ENCODE data around the gene SEMA6B.

Gene SEMA6B

DNA sequence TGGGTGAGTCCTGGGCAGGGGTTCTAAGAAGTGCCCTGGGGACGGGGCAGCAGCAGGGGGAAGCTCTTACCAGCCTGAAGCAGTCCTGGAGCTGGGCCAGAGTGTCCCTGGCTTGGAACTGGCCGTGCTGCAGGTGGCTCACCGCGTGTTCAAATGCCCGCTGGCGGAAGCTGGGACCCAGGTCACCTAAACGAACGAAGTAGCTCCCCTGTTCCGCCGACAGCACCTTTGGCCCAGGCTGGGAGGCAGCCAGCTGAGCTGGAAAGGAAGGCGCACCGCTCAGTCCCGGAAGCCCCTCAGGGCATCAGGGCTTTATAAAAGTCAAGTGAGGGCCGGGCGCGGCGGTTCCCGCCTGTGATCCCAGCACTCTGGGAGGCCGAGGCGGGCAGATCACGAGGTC lies 50.8 kb downstream of the SEMA6B start:
- peaks cover 10% of the 10 kb centered on the region for H3K36me3 ChIP-seq (replicated peaks; ENCODE audit: low read depth, low read length)
- H3K27me3 ChIP-seq (ENCODE audit: low read depth, low read length), result no peaks in the 10 kb centered on the region
- no peak for TF ChIP-seq EZH2phosphoT487 (IDR thresholded peaks at IDR 0.05; ENCODE audit: low read depth)
- TF ChIP-seq, protein P1, sequence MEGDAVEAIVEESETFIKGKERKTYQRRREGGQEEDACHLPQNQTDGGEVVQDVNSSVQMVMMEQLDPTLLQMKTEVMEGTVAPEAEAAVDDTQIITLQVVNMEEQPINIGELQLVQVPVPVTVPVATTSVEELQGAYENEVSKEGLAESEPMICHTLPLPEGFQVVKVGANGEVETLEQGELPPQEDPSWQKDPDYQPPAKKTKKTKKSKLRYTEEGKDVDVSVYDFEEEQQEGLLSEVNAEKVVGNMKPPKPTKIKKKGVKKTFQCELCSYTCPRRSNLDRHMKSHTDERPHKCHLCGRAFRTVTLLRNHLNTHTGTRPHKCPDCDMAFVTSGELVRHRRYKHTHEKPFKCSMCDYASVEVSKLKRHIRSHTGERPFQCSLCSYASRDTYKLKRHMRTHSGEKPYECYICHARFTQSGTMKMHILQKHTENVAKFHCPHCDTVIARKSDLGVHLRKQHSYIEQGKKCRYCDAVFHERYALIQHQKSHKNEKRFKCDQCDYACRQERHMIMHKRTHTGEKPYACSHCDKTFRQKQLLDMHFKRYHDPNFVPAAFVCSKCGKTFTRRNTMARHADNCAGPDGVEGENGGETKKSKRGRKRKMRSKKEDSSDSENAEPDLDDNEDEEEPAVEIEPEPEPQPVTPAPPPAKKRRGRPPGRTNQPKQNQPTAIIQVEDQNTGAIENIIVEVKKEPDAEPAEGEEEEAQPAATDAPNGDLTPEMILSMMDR (IDR thresholded peaks at IDR 0.05; ENCODE audit: low read depth, low read length), result no peak
- H2AFZ ChIP-seq (ENCODE audit: low read depth, low read length), result no peak overlapping the region
- H3K4me1 ChIP-seq (ENCODE audit: low read length), result no peaks in the 10 kb centered on the region
- H3K4me3 ChIP-seq (ENCODE audit: low read length), result no peak overlapping the region
- H3K79me2 ChIP-seq (ENCODE audit: low read length), result no peaks in the 10 kb centered on the region
- no peak overlapping the region for H3K27ac ChIP-seq (ENCODE audit: low read length)
- H3K4me2 ChIP-seq (ENCODE audit: low read length), result no peak overlapping the region
- H3K9ac ChIP-seq (ENCODE audit: low read length), result no peak overlapping the region
- H3K9me3 ChIP-seq (ENCODE audit: insufficient read depth, low read length), result no peaks in the 10 kb centered on the region
- H4K20me1 ChIP-seq (ENCODE audit: insufficient read depth, low read length), result 0 out of 2 replicates have a peak, but pooled peaks cover 3% of the 10 kb centered on the region

DNA sequence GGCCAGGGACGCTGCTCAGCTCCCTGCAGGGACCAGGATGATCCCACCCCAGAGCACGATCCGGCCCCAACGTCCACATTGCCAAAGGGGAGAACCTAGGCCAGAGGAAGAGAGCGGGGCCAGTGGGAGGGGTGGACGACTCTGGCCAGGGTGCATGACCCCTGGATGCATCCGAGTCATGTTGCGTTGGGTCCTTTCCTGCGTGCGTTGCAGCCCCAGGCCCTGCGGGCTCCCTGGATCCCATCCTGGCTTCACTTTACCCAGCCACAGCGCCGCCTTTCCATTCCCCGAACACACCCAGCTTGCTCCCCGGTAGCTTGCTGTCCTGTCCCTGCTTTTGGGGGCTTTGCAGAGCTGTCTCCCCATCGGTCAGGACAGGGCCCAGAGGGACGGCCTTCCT lies 51.7 kb downstream of the SEMA6B start:
- Histone ChIP-seq H3K79me2 (ENCODE audit: low read length) (no peaks in the 10 kb centered on the region), H3K36me3 (replicated peaks; ENCODE audit: low read depth, low read length) (peaks cover 10% of the 10 kb centered on the region), H3K9ac (ENCODE audit: low read length) (no peak overlapping the region), H3K4me1 (ENCODE audit: low read length) (no peaks in the 10 kb centered on the region), H3K9me3 (ENCODE audit: insufficient read depth, low read length) (no peaks in the 10 kb centered on the region), H3K27ac (ENCODE audit: low read length) (no peak overlapping the region), H4K20me1 (ENCODE audit: insufficient read depth, low read length) (0 out of 2 replicates have a peak, but pooled peaks cover 3% of the 10 kb centered on the region), H2AFZ (ENCODE audit: low read depth, low read length) (no peak overlapping the region), H3K4me3 (ENCODE audit: low read length) (no peak overlapping the region), H3K27me3 (ENCODE audit: low read depth, low read length) (no peaks in the 10 kb centered on the region), H3K4me2 (ENCODE audit: low read length) (no peak overlapping the region)
- TF ChIP-seq, protein P1 (IDR thresholded peaks at IDR 0.05; ENCODE audit: low read depth, low read length), result no peak
- TF ChIP-seq EZH2phosphoT487 (IDR thresholded peaks at IDR 0.05; ENCODE audit: low read depth), result no peak

DNA sequence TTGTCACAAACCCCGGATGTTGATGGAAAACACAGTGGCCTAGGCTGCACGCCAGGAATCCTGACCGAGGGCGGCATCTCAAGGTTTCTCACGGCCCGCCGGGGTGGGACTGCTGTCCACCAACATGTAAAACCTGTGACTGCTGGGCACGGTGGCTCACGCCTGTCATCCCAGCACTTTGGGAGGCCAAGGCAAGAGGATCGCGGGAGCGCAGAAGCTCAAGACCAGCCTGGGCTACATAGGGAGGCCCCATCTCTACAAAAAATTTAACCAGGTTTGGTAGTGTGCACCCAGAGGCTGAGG lies 52.4 kb downstream of the SEMA6B start:
- H3K9ac ChIP-seq (ENCODE audit: low read length), result no peak overlapping the region

DNA sequence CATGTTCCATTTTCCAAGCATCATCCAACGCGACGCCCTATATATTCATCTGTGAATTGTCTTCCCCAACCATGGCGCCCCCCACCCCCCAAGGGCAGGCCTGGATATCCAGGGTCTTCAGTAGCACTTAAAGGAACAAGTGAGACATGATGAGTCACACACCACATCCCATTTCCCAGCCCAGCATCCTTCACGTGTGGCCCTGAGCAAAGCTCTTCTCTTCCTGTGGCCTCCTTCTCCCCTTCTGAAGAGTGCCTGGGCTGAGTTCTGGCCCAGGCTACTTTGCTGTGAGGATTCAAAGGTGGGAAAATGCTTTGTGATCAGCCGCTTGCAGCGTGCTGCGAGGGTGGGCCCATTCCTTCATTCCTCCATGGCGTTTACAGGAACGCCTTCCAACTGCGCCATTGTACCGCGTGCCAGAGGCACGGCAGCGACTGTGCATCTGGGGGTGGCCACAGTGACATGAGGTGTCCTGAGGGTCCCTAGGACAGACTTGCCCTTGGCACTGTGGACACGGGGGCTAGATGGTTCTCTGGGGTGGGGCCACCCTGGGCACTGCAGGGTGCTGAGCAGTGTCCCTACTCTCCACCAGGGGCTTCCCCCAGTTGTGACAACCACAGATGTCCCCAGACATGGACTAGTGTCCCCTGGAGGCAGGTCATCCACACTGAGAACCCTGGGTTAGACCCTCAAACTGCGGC lies 52.9 kb downstream of the SEMA6B start:
- Histone ChIP-seq H3K4me3 (ENCODE audit: low read length) (no peak overlapping the region), H3K9me3 (ENCODE audit: insufficient read depth, low read length) (no peaks in the 10 kb centered on the region), H3K4me2 (ENCODE audit: low read length) (no peak overlapping the region), H2AFZ (ENCODE audit: low read depth, low read length) (no peak overlapping the region), H3K27ac (ENCODE audit: low read length) (no peak overlapping the region), H3K4me1 (ENCODE audit: low read length) (no peaks in the 10 kb centered on the region), H3K79me2 (ENCODE audit: low read length) (no peaks in the 10 kb centered on the region), H3K36me3 (replicated peaks; ENCODE audit: low read depth, low read length) (peaks cover 10% of the 10 kb centered on the region), H3K9ac (ENCODE audit: low read length) (no peak overlapping the region), H4K20me1 (ENCODE audit: insufficient read depth, low read length) (0 out of 2 replicates have a peak, but pooled peaks cover 3% of the 10 kb centered on the region), H3K27me3 (ENCODE audit: low read depth, low read length) (no peaks in the 10 kb centered on the region)
- TF ChIP-seq, protein P1 (IDR thresholded peaks at IDR 0.05; ENCODE audit: low read depth, low read length), result no peak
- TF ChIP-seq EZH2phosphoT487 (IDR thresholded peaks at IDR 0.05; ENCODE audit: low read depth), result no peak

More for the DNA sequence above, 52.4 kb downstream of the SEMA6B start:
- TF ChIP-seq, protein P1 (IDR thresholded peaks at IDR 0.05; ENCODE audit: low read depth, low read length), result no peak
- no peak for TF ChIP-seq EZH2phosphoT487 (IDR thresholded peaks at IDR 0.05; ENCODE audit: low read depth)
- no peak overlapping the region for H3K4me3 ChIP-seq (ENCODE audit: low read length)
- H3K4me2 ChIP-seq (ENCODE audit: low read length), result no peak overlapping the region
- no peaks in the 10 kb centered on the region for H3K9me3 ChIP-seq (ENCODE audit: insufficient read depth, low read length)
- H3K27me3 ChIP-seq (ENCODE audit: low read depth, low read length), result no peaks in the 10 kb centered on the region
- no peaks in the 10 kb centered on the region for H3K4me1 ChIP-seq (ENCODE audit: low read length)
- H3K36me3 ChIP-seq (replicated peaks; ENCODE audit: low read depth, low read length), result peaks cover 10% of the 10 kb centered on the region
- no peak overlapping the region for H3K27ac ChIP-seq (ENCODE audit: low read length)
- H4K20me1 ChIP-seq (ENCODE audit: insufficient read depth, low read length), result 0 out of 2 replicates have a peak, but pooled peaks cover 3% of the 10 kb centered on the region
- no peaks in the 10 kb centered on the region for H3K79me2 ChIP-seq (ENCODE audit: low read length)
- no peak overlapping the region for H2AFZ ChIP-seq (ENCODE audit: low read depth, low read length)
